GM12872 (cell line): Measurements from ENCODE around the gene CAMTA2.

ENCODE experiments used
- TF ChIP-seq, protein P1 (sequence below): IDR thresholded peaks from 3 replicates; pipeline ENCODE4 v1.5.1; 2011; ENCODE audit warnings: low read depth, mild to moderate bottlenecking, low read length, moderate library complexity; ENCODE audit not compliant: insufficient read depth

CAMTA2 gene

DNA sequence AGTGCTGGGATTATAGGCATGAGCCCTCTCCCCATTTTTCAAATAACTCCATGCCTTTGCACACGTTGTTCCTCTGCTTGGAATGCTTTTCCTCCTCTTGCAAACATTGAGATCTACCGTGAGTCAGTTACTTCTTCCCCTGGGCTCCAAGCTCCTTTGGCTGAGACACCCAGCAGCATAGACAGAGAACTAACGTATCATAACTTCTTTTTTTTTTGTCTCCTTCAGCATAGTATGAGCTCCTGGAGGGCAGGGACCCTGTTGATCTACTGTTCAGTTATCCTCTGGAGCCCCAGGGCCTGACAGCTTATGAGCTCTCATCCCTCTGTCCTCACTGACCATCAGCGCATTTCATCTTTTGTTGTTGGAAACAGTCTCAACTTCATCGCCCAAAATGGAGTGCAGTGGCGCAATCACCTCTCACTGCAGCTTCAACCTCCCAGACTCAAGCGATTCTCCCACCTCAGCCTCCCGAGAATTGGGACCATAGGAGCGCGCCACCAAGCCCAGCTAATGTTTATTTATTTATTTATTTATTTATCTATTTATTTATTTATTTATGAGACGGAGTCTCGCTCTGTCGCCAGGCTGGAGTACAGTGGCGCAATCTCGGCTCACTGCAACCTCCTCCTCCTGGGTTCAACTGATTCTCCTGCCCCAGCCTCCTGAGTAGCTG lies 22.0 kb downstream of the CAMTA2 start:
- TF ChIP-seq, protein P1, sequence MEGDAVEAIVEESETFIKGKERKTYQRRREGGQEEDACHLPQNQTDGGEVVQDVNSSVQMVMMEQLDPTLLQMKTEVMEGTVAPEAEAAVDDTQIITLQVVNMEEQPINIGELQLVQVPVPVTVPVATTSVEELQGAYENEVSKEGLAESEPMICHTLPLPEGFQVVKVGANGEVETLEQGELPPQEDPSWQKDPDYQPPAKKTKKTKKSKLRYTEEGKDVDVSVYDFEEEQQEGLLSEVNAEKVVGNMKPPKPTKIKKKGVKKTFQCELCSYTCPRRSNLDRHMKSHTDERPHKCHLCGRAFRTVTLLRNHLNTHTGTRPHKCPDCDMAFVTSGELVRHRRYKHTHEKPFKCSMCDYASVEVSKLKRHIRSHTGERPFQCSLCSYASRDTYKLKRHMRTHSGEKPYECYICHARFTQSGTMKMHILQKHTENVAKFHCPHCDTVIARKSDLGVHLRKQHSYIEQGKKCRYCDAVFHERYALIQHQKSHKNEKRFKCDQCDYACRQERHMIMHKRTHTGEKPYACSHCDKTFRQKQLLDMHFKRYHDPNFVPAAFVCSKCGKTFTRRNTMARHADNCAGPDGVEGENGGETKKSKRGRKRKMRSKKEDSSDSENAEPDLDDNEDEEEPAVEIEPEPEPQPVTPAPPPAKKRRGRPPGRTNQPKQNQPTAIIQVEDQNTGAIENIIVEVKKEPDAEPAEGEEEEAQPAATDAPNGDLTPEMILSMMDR = no peak

DNA sequence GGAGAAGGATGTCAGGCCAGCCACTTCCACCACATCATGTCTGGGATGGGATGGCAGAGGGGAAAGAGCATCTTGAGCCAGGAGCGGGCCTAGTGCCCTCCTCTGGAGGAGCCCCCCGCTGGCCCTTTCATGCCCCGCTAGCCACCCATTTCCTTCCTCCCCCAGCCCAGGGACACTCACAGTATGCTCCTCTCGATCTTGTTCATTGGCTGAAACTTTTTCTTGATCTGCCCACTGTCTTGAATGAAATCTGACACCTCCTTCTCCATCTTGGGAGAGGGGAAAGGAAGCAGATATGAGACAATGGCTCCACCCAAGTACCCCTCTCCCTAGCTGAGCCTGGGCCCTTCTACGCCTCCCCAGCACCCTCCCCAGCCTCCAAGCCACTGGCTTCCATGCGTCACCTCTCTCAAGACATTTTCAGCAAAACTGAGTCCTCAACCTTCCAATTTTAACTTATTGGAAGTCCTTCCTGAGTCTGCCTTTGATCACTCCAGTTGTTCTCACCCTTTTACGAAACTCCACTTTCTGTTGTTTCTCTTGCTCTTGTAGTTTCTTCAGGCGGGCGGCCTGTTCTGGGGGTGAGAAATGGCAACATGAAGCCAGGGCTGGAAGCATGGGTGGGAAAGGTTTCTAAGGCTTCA lies 27.1 kb downstream of the CAMTA2 start:
- TF ChIP-seq, protein P1 = no peak

DNA sequence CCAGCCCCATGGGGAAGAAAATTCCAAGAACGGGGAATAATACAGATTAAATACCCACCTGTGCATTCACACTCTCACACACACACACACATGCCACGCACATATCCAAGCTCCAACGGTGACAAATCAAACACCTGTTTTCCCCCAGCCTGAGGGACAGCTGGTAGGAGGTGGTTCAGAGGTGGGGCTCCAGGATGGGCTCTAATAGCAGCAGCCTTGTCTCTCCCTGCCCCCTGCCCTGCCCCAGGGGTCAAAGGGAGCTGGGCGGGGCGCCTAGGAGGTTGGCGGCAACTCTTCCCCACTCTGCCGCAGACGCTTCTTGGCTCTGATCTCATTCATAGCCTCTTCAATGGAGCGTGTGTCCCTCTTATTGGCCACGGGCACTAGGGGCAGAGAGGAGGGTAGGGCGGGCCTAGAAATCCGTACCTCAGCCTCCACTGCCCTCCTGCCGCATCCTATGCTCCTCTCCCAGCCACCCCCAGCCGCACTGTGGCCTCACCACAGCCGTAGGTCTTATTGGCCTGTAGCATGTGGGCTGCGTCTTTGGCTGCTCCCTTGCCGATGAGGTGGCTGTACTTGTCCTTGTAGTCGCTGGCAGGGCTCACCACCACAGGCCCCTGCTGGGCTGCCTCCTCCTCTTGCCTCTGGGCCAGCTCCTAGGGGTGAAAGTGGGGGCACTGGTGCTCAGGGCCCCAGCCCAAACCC lies 28.1 kb downstream of the CAMTA2 start:
- TF ChIP-seq, protein P1 = no peak

DNA sequence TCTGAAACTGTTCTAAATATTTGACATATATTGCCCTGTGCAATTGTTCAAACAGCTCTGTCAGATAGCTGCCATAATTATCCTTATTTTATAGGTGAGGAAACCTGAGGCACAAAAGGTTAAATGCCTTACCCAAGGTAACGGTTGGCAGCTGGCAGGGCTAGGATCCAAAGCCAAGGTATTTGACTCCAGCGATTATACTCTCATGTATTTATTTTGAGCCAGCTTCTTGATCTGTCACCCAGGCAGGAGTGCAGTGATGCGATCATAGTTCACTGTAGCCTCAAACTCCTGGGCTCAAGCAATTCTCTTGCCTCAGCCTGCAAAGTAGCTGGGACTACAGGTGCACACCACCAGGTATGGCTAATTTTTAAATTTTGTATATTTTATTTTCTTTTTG lies 29.4 kb downstream of the CAMTA2 start:
- TF ChIP-seq, protein P1 = no peak

DNA sequence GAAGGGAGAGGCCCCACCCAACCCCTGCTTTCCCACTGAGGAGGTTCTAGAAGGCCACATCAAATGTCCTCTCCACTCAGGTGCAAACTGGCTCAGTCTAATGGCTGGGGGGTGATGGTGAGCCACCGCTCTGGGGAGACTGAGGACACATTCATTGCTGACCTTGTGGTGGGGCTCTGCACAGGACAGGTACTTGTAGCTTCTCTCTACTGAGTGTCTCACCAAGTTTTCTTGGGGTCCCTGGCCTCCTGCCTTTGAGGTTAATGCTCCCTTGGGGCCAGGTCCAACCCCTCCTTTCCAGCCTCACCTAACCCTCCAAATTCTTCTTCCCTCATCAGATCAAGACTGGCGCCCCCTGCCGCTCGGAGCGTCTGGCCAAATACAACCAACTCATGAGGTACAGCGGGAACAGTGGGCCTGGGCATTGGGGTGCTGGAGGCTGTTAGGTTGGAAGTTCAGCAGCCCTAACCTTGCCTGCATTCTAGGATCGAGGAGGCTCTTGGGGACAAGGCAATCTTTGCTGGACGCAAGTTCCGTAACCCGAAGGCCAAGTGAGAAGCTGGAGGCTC lies 30.9 kb downstream of the CAMTA2 start:
- TF ChIP-seq, protein P1 = peak; percentile 37; the same call in 2 of the 3 replicates

DNA sequence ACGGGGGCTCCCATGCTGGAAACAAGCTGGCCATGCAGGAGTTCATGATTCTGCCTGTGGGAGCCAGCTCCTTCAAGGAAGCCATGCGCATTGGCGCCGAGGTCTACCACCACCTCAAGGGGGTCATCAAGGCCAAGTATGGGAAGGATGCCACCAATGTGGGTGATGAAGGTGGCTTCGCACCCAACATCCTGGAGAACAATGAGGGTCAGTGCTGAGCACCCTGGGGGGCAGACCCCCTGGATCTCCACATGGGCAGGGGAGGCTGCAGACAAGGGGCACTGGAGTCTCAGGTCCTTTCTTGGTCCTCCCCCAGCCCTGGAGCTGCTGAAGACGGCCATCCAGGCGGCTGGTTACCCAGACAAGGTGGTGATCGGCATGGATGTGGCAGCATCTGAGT lies 32.4 kb downstream of the CAMTA2 start:
- TF ChIP-seq, protein P1 = no peak

DNA sequence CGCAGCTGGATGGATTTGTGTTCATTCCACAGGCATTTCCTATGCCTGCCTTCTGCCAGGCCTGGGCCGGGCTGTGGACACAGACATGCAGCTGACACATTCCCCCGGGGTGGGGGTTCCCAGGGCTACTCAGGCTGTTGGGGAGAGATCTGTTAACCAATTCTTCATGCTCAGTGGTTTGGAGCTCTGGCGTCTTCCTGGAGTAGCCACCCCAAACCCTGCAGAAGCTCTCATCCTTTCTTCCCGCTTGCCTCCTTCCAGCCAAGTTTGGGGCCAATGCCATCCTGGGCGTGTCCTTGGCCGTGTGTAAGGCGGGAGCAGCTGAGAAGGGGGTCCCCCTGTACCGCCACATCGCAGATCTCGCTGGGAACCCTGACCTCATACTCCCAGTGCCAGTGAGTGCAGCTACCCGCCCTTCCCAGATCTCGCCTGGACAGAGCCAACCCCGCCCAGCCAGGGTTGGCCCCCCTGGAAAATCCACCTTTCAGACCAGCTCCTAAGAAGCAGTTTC lies 34.0 kb downstream of the CAMTA2 start:
- TF ChIP-seq, protein P1 = no peak
